Endothelial cell (in vitro differentiated cells): ENCODE data around the gene ZFP1. TPM values are rescaled to one million over a fixed set of nuclear protein-coding genes. Genes with fewer than 3 reads are reported as not detected.
A peak's percentile ranks its signal among the peaks of the same experiment; 100 is the strongest.
"Not testable (repeated sequence)": the region's sequence is repeated elsewhere in the genome, so short reads cannot be mapped to it uniquely, and the experiment has no call there.

Experiments used
- DNase-seq: peaks from one replicate; pipeline ENCODE4 v3.0.0; 2021; ENCODE audit warnings: low spot score
- H3K27ac Mint-ChIP-seq: one replicate; pipeline ENCODE4 v1.8.0; 2021; ENCODE audit warnings: mixed read lengths, inconsistent platforms; ENCODE audit not compliant: unreplicated experiment
- H3K27me3 Mint-ChIP-seq: one replicate; pipeline ENCODE4 v1.8.0; 2021; ENCODE audit warnings: mild to moderate bottlenecking, moderate library complexity, mixed read lengths, inconsistent platforms; ENCODE audit not compliant: unreplicated experiment
- H3K36me3 Mint-ChIP-seq: one replicate; pipeline ENCODE4 v1.8.0; 2021; ENCODE audit warnings: mild to moderate bottlenecking, low read depth, mixed read lengths, inconsistent platforms; ENCODE audit not compliant: unreplicated experiment
- H3K4me1 Mint-ChIP-seq: one replicate; pipeline ENCODE4 v1.8.0; 2021; ENCODE audit warnings: mild to moderate bottlenecking, mixed read lengths, inconsistent platforms; ENCODE audit not compliant: unreplicated experiment
- H3K4me3 Mint-ChIP-seq: one replicate; pipeline ENCODE4 v1.8.0; 2021; ENCODE audit warnings: mild to moderate bottlenecking, mixed read lengths, inconsistent platforms; ENCODE audit not compliant: unreplicated experiment
- H3K9me3 Mint-ChIP-seq: one replicate; pipeline ENCODE4 v1.8.0; 2021; ENCODE audit warnings: mixed read lengths, inconsistent platforms; ENCODE audit not compliant: unreplicated experiment
- total RNA-seq: library from RNA; stranded (reverse); fragmentation: NEBNext Ultra II Directional; extraction: Animal tissue kit (Norgen Biotek cat#: 25700); gene quantifications from one replicate; pipeline ENCODE4 v1.2.1, GENCODE V29; 2021; ENCODE audit not compliant: unreplicated experiment
- TF ChIP-seq, protein P1 (sequence below): fragments of 200-600 bp; sonication (generic); IDR thresholded peaks from one replicate; pipeline ENCODE4 v1.5.0; 2021; ENCODE audit warnings: antibody characterized with exemption; ENCODE audit not compliant: unreplicated experiment

Gene ZFP1
- total RNA-seq, 1 donor from 2014 or later, result 12.0 TPM

DNA sequence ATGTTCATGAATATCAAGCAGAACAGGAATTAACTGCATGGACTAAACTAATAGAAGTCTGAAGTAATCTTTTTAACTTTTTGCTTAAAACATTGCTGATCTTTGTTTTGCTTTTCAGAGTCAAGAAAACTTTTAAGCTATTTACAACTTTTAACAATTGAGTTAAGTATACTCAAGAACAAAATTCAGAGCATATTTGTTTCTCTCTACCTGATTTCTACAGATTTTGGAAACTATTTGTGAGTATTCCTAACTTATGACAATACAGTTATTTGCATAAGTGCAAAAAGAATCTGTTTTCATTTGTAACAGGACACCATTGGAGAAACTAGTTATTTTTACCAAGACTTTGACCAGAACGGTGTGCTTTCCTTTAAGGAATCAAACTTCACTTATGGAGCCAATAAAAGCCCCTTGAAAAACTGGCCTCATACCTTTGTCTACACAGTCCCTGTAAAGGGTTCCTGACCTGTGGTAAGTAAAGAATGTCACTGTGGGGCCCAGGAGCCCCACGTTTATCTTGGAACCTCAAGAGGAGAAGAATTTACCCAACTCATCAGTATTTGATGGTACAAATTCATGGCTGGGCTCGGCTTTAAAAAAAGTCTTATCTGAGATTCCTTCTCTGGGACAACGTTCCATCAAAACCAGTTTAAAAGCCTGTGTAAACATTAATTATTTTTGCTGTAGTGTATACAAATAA lies 20.5 kb upstream of the ZFP1 start:
- no peak for DNase-seq
- TF ChIP-seq, protein P1, sequence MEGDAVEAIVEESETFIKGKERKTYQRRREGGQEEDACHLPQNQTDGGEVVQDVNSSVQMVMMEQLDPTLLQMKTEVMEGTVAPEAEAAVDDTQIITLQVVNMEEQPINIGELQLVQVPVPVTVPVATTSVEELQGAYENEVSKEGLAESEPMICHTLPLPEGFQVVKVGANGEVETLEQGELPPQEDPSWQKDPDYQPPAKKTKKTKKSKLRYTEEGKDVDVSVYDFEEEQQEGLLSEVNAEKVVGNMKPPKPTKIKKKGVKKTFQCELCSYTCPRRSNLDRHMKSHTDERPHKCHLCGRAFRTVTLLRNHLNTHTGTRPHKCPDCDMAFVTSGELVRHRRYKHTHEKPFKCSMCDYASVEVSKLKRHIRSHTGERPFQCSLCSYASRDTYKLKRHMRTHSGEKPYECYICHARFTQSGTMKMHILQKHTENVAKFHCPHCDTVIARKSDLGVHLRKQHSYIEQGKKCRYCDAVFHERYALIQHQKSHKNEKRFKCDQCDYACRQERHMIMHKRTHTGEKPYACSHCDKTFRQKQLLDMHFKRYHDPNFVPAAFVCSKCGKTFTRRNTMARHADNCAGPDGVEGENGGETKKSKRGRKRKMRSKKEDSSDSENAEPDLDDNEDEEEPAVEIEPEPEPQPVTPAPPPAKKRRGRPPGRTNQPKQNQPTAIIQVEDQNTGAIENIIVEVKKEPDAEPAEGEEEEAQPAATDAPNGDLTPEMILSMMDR, result no peak
- H3K9me3 Mint-ChIP-seq, result no peaks in the 10 kb centered on the region
- H3K4me3 Mint-ChIP-seq, result no peak overlapping the region
- H3K4me1 Mint-ChIP-seq, result no peaks in the 10 kb centered on the region
- H3K27ac Mint-ChIP-seq, result no peak overlapping the region
- no peaks in the 10 kb centered on the region for H3K27me3 Mint-ChIP-seq
- peaks cover 30% of the 10 kb centered on the region for H3K36me3 Mint-ChIP-seq

DNA sequence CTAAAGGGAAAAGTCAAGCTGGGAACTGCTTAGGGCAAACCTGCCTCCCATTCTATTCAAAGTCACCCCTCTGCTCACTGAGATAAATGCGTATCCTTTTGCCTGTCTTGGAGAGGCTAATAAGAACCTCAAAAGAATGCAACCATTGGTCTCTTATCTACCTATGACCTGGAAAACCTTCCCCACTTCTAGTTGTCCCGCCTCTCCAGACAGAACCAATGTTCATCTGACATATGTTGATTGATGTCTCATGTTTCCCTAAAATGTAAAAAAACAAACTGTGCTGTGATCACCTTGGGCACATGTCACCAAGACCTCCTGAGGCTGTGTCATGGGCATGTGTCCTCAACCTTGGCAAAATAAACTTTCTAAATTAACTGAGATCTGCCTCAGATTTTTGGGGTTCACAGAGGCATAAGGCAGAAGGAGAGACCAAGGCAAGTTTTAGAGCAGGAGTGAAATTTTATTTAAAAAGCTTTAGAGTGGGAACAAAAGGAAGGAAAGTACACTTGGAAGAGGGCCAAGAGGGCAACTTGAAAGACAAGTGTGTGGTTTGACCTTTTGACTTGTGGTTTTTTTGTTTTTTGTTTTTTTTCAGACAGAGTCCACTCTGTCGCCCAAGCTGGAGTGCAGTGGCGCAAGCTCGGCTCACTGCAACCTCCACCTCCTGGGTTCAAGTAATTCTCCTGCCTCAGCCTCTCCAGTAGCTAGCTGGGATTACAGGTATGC lies 18.7 kb upstream of the ZFP1 start:
- peaks cover 34% of the 10 kb centered on the region for H3K36me3 Mint-ChIP-seq
- H3K9me3 Mint-ChIP-seq, DNase-seq, H3K27ac Mint-ChIP-seq, H3K4me1 Mint-ChIP-seq, H3K27me3 Mint-ChIP-seq, H3K4me3 Mint-ChIP-seq: not testable (repeated sequence)

DNA sequence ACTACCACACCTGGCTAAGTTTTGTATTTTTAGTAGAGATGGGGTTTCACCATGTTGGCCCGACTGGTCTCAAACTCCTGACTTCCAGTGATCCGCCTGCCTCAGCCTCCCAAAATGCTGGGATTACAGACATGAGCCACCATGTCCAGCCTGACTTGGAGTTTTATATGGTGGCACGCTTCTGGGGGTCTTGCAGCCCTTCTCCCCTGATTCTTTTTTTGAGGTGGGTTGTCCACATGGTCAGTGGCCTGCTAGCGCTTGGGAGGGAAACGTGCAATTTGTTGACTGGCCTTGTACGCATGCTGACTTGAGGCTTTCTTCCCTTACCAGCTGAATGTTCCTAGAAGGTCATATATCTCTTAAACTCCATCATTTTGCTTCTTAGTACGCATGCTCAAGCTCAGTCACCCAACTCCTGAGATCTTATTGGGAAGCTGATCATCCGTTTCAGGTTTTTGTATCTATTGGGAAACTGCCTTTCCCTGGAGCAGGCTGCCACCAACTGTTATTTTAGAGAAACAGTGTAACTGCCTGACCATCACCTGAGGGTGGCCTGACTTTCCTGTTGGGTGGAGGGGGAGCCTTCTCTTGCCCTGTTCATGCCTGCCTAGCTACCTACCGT lies 18.1 kb upstream of the ZFP1 start:
- H3K4me3 Mint-ChIP-seq, result no peak overlapping the region

DNA sequence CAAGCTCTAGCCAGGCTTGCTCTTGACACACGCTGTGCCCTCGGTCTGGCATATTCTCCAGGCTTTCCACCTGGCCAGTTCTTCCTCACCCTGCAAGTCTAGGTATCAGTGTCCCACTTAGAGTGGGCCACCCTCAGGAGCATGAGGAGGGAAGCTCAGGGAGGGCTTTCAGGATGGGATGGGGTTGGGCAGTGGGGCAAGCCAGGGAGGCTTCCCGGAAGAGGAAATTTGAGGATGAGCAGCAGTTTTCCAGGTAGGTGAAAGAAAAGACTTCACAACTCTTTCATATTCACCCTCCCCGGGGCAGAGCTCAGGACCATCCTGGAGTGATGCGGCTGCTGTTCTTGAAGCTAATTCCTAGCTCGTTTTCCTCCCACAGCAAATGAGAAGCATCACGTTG lies 17.2 kb upstream of the ZFP1 start:
- Mint-ChIP-seq H3K4me1 (no peaks in the 10 kb centered on the region), H3K27me3 (no peaks in the 10 kb centered on the region), H3K4me3 (no peak overlapping the region), H3K36me3 (peaks cover 34% of the 10 kb centered on the region), H3K9me3 (no peaks in the 10 kb centered on the region), H3K27ac (no peak overlapping the region)
- TF ChIP-seq, protein P1, result no peak
- no peak for DNase-seq

More for the DNA sequence above, 18.1 kb upstream of the ZFP1 start:
- Mint-ChIP-seq H3K36me3 (peaks cover 34% of the 10 kb centered on the region), H3K9me3 (no peaks in the 10 kb centered on the region), H3K4me1 (no peaks in the 10 kb centered on the region), H3K27ac (no peak overlapping the region), H3K27me3 (no peaks in the 10 kb centered on the region)
- TF ChIP-seq, protein P1, result no peak
- DNase-seq, result no peak

DNA sequence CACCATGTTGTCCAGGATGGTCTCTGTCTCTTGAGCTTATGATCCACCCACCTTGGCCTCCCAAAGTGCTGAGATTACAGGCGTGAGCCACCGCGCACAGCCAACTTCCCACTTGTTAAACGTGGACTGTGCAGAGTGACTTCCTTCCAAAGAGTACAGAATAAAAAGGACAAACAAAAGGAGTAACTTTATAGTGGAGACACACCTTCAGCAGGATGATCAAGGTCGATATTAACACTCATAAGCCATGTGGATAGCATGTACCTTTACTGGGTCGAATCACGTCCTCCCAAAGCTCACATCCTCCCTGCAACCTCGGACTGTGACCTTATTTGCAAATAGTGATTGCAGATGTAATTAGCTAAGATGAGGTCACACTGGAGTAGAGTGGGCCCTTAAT lies 10.1 kb upstream of the ZFP1 start:
- Mint-ChIP-seq H3K4me1 (no peaks in the 10 kb centered on the region), H3K36me3 (peaks cover 3% of the 10 kb centered on the region), H3K9me3 (no peaks in the 10 kb centered on the region), H3K27ac (no peak overlapping the region), H3K27me3 (peaks cover 1% of the 10 kb centered on the region), H3K4me3 (peak overlapping the region; percentile 20)
- TF ChIP-seq, protein P1, result no peak
- no peak for DNase-seq
